OCI-LY3 (cell line): Measurements from ENCODE around the gene DNAJC21.

ENCODE experiments used
- H2AFZ ChIP-seq: fragments of 200-600, 300-600 bp; shearing (Covaris generic); 2 replicates; pipeline ENCODE4 v1.6.0; 2014; ENCODE audit warnings: antibody characterized with exemption, low read depth, low read length
- H3K27ac ChIP-seq: fragments of 200-600, 300-600 bp; sonication (generic); 2 replicates; pipeline ENCODE4 v1.5.1; 2014; ENCODE audit warnings: mild to moderate bottlenecking, low read length, moderate library complexity, mixed read lengths
- H3K27me3 ChIP-seq: fragments of 200-600, 300-600 bp; sonication (generic); 2 replicates; pipeline ENCODE4 v1.6.1; 2014; ENCODE audit warnings: low read depth, low read length, mixed read lengths
- H3K36me3 ChIP-seq: fragments of 200-600, 300-600 bp; sonication (generic); replicated peaks from 2 replicates; pipeline ENCODE3; 2014; ENCODE audit warnings: low read depth, low read length, mixed read lengths
- H3K4me1 ChIP-seq: fragments of 300-600, 200-600 bp; sonication (generic); 2 replicates; pipeline ENCODE4 v1.6.1; 2014; ENCODE audit warnings: low read length, mixed read lengths
- H3K4me2 ChIP-seq: fragments of 200-600, 300-600 bp; sonication (generic); 2 replicates; pipeline ENCODE4 v1.6.1; 2014; ENCODE audit warnings: low read length, mixed read lengths
- H3K4me3 ChIP-seq: fragments of 300-600, 200-600 bp; sonication (generic); 2 replicates; pipeline ENCODE4 v1.5.1; 2014; ENCODE audit warnings: antibody characterized with exemption, mild to moderate bottlenecking, low read length, moderate library complexity
- H3K79me2 ChIP-seq: fragments of 300-600, 200-600 bp; shearing (Covaris generic); 2 replicates; pipeline ENCODE4 v1.6.1; 2014; ENCODE audit warnings: mild to moderate bottlenecking, low read length, mixed read lengths
- H3K9ac ChIP-seq: fragments of 300-600, 200-600 bp; shearing (Covaris generic); 2 replicates; pipeline ENCODE4 v1.6.0; 2014; ENCODE audit warnings: mild to moderate bottlenecking, low read length, moderate library complexity
- H3K9me3 ChIP-seq: fragments of 200-600, 300-600 bp; shearing (Covaris generic); 2 replicates; pipeline ENCODE4 v1.6.1; 2014; ENCODE audit warnings: low read length, mixed read lengths; ENCODE audit not compliant: insufficient read depth
- H4K20me1 ChIP-seq: fragments of 200-600, 300-600 bp; sonication (generic); 2 replicates; pipeline ENCODE4 v1.6.1; 2016; ENCODE audit warnings: low read length, mixed read lengths; ENCODE audit not compliant: insufficient read depth
- CTCF ChIP-seq: fragments of 200-600, 300-600 bp; sonication (generic); IDR thresholded peaks from 2 replicates; pipeline ENCODE4 v1.5.1; 2014; ENCODE audit warnings: antibody characterized with exemption, low read length, low read depth
- EZH2phosphoT487 ChIP-seq: fragments of 200-600 bp; shearing (Covaris generic); IDR thresholded peaks from 2 replicates; pipeline ENCODE4 v1.6.1; 2018; ENCODE audit warnings: antibody characterized with exemption, mixed run types, low read depth

The DNAJC21 gene

GRCh38 chr5:34930462-34930844, 1.1 kb downstream of the DNAJC21 start:
- peak overlapping the region; percentile 90 for H3K9ac ChIP-seq
- no peaks in the 10 kb centered on the region for H4K20me1 ChIP-seq
- H3K4me2 ChIP-seq, result peak overlapping the region; percentile 72
- H2AFZ ChIP-seq, result no peak overlapping the region
- H3K4me1 ChIP-seq, result peaks cover 11% of the 10 kb centered on the region
- H3K79me2 ChIP-seq, result peaks cover 43% of the 10 kb centered on the region
- TF ChIP-seq CTCF (no peak), EZH2phosphoT487 (no peak)
- peaks cover 21% of the 10 kb centered on the region for H3K36me3 ChIP-seq
- no peaks in the 10 kb centered on the region for H3K27me3 ChIP-seq
- H3K4me3 ChIP-seq, result peak overlapping the region; percentile 99
- H3K9me3 ChIP-seq, result no peaks in the 10 kb centered on the region
- peak overlapping the region; percentile 65; the same call in 1 of the 2 replicates for H3K27ac ChIP-seq

- no peaks in the 10 kb centered on the region for H4K20me1 ChIP-seq
- peak overlapping the region; percentile 72 for H3K4me2 ChIP-seq
- no peak overlapping the region for H3K27ac ChIP-seq
- H3K4me1 ChIP-seq, result peaks cover 11% of the 10 kb centered on the region
- no peak overlapping the region for H2AFZ ChIP-seq
- peaks cover 20% of the 10 kb centered on the region for H3K36me3 ChIP-seq
- H3K79me2 ChIP-seq, result peaks cover 43% of the 10 kb centered on the region
- no peak for TF ChIP-seq EZH2phosphoT487
- H3K4me3 ChIP-seq, result peak overlapping the region; percentile 99
- H3K27me3 ChIP-seq, result no peaks in the 10 kb centered on the region
- no peaks in the 10 kb centered on the region for H3K9me3 ChIP-seq
- peak overlapping the region; percentile 90; the same call in 1 of the 2 replicates for H3K9ac ChIP-seq
These were observed 1.5 kb downstream of the DNAJC21 start for GRCh38 chr5:34930870-34931269.

- no peaks in the 10 kb centered on the region for H3K9me3 ChIP-seq
- H4K20me1 ChIP-seq, result no peaks in the 10 kb centered on the region
- H3K4me2 ChIP-seq, result no peak overlapping the region
- no peak overlapping the region for H3K27ac ChIP-seq
- peaks cover 43% of the 10 kb centered on the region for H3K79me2 ChIP-seq
- no peaks in the 10 kb centered on the region for H3K27me3 ChIP-seq
- H3K9ac ChIP-seq, result no peak overlapping the region
- H3K4me3 ChIP-seq, result no peak overlapping the region
- TF ChIP-seq EZH2phosphoT487, result no peak
- no peak for TF ChIP-seq CTCF
- peaks cover 11% of the 10 kb centered on the region for H3K4me1 ChIP-seq
- peaks cover 16% of the 10 kb centered on the region for H3K36me3 ChIP-seq
- no peak overlapping the region for H2AFZ ChIP-seq
These were observed 3.6 kb downstream of the DNAJC21 start for GRCh38 chr5:34932947-34933346.

- Histone ChIP-seq H3K4me2 (no peak overlapping the region), H3K36me3 (peaks cover 20% of the 10 kb centered on the region)
These were observed 12.6 kb downstream of the DNAJC21 start for GRCh38 chr5:34941936-34942335.

More at GRCh38 chr5:34941936-34942335, 12.6 kb downstream of the DNAJC21 start:
- Histone ChIP-seq H3K9ac (no peak overlapping the region), H4K20me1 (no peaks in the 10 kb centered on the region), H3K9me3 (no peaks in the 10 kb centered on the region), H3K27me3 (no peaks in the 10 kb centered on the region), H2AFZ (no peak overlapping the region), H3K4me1 (no peaks in the 10 kb centered on the region), H3K27ac (no peak overlapping the region), H3K4me3 (no peak overlapping the region), H3K79me2 (no peaks in the 10 kb centered on the region)
- no peak for TF ChIP-seq EZH2phosphoT487
- TF ChIP-seq CTCF, result no peak
